ENCODE results near the gene CNIH4.

DNA sequence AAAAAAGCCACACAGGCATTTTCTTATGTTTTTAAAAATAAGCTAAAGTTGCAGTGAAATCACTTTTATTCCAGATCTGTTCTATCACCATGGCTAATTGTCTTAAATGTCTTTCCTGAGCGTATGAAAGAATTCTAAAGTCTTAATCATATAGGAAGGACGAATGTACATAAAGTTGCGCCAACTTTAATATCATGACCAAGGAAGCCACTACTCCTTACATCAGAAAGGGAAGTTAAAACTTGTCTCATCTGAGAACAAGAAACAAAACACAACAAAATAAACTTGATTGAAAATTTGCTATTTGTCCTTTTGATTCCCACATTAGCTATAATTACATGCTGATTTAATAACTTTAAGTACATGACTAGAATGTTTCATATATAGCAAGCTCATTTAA is 26.5 kb downstream of the CNIH4 start:
- TF ChIP-seq CTCF (IDR thresholded peaks at IDR 0.05; ENCODE audit: low read depth, low read length) = no peak
- TF ChIP-seq, protein P1, sequence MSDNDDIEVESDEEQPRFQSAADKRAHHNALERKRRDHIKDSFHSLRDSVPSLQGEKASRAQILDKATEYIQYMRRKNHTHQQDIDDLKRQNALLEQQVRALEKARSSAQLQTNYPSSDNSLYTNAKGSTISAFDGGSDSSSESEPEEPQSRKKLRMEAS (IDR thresholded peaks at IDR 0.05; ENCODE audit: low read depth, low read length) = no peak
- no peak for TF ChIP-seq MYC (IDR thresholded peaks at IDR 0.05; ENCODE audit: low read depth, low read length)
